ENCODE results near the gene MINDY4. TPM values are rescaled to one million over a fixed set of nuclear protein-coding genes. Genes with fewer than 3 reads are reported as not detected.

Gene MINDY4
- total and polyA plus RNA-seq, 2 of the 8 experiments (the other 6 are each of a cell fraction or from before 2014, with no cell fraction given): 1.3 to 3.6 TPM

DNA sequence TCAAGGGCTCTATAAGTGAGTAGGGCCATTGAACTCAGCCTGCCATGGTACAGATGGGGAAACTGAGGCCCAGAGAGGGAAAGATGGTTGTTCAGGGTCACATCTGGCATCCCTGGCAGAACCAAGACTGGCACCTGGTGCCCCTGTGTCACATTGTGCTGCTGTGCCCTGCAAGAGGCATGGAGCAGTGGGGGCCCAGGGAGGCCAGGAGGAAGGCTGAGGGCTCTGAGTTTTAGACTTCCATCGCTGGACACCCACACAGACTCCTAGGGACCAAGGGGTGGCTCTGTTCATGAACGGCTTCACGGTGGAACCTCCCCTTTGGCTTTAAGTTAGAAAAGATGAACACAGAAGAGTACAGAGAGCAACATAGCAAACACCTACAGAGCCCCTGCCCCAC lies 73.7 kb downstream of the MINDY4 start:
- H3K4me3 ChIP-seq (ENCODE audit: extremely low read depth in 1 of 4, insufficient read depth in 2 of 4, low read depth in 3 of 4, low read length in 4 of 4): no peak overlapping the region
- no peaks in the 10 kb centered on the region for H3K9me3 ChIP-seq (ENCODE audit: insufficient read depth in 2 of 2, low read depth in 1 of 2, low read length in 1 of 2)
- no peaks in the 10 kb centered on the region for H3K79me2 ChIP-seq (ENCODE audit: control insufficient read depth in 1 of 2, insufficient read depth in 2 of 2, low read length in 2 of 2)
- H3K23ac ChIP-seq (ENCODE audit: insufficient read length): no peak overlapping the region
- H3K23me2 ChIP-seq (ENCODE audit: low read depth, low read length): no peaks in the 10 kb centered on the region
- FAIRE-seq (no peak), DNase-seq (ENCODE audit: low read depth in 1 of 2, low spot score in 2 of 2) (no peak)
- H4K20me1 ChIP-seq (replicated peaks in 1 of 2; ENCODE audit: control insufficient read depth in 1 of 2, insufficient read depth in 2 of 2, low read length in 2 of 2): no peaks in the 10 kb centered on the region
- H2BK20ac ChIP-seq (ENCODE audit: low read length): no peak overlapping the region
- no peaks in the 10 kb centered on the region for H3K79me1 ChIP-seq (ENCODE audit: low read depth, low read length)
- H2BK5ac ChIP-seq (ENCODE audit: low read depth, low read length): no peak overlapping the region
- H3K36me3 ChIP-seq (ENCODE audit: control insufficient read depth in 2 of 4, insufficient read depth in 4 of 4, low read length in 3 of 4): no peaks in the 10 kb centered on the region
- no peaks in the 10 kb centered on the region for H3K27me3 ChIP-seq (replicated peaks in 1 of 4; ENCODE audit: control insufficient read depth in 3 of 4, extremely low read depth in 1 of 4, insufficient read depth in 3 of 4, low read length in 3 of 4)
- H3K4me2 ChIP-seq (ENCODE audit: insufficient read depth in 1 of 2, low read depth in 2 of 2, low read length in 2 of 2): no peak overlapping the region
- H3K4ac ChIP-seq (replicated peaks; ENCODE audit: insufficient read length, low read depth, low read length): no peak overlapping the region
- H3K4me1 ChIP-seq (replicated peaks in 1 of 4; ENCODE audit: control insufficient read depth in 3 of 4, insufficient read depth in 4 of 4, low read length in 3 of 4): 0 out of 7 replicates have a peak, but pooled peaks cover 0 to 1% (median 0%) of the 10 kb centered on the region in 4 experiments
- H2BK15ac ChIP-seq (ENCODE audit: low read length): no peak overlapping the region
- H4K8ac ChIP-seq (ENCODE audit: extremely low read depth, insufficient read depth, low read length): no peak overlapping the region
- 89% methylated on average over 3 of the region's 3 CpGs; no CpG with 5 or more reads in 1 of the 2 experiments for WGBS, 2 experiments (ENCODE audit: extremely low coverage in 1 of 2, insufficient coverage in 1 of 2, insufficient read length in 1 of 2, insufficient replicate concordance in 2 of 2, low coverage in 1 of 2, low lambda C conversion rate in 2 of 2, missing lambda C conversion rate in 1 of 2)
- H3K27ac ChIP-seq (ENCODE audit: low read depth, low read length): no peak overlapping the region
- H2BK12ac ChIP-seq (ENCODE audit: low read depth, low read length): no peak overlapping the region
- no peak overlapping the region for H3K56ac ChIP-seq (replicated peaks; ENCODE audit: insufficient read length, low read depth, low read length)
- H4K91ac ChIP-seq (replicated peaks; ENCODE audit: insufficient read length, low read length): no peak overlapping the region
- no peak overlapping the region for H3K9ac ChIP-seq (replicated peaks in 1 of 4; ENCODE audit: extremely low read depth in 1 of 4, low read depth in 3 of 4, low read length in 3 of 4)
- H2AK5ac ChIP-seq (ENCODE audit: low read depth, low read length): no peak overlapping the region
- no peak overlapping the region for H2BK120ac ChIP-seq (replicated peaks; ENCODE audit: low read depth, low read length)
- ChIA-PET CTCF (ENCODE audit: partially characterized antibody) (interaction anchor here (0.7 to 1.5 kb wide), 2 partner anchors 44 to 87 kb away, joined by 3 read pairs; no protein-coding TSS in a partner anchor), POLR2A (ENCODE audit: partially characterized antibody) (interaction anchor here (1.1 kb wide), 1 partner anchor 36 kb away, joined by 3 read pairs; no protein-coding TSS in a partner anchor)
- H3K18ac ChIP-seq (ENCODE audit: extremely low read depth, low read length): no peak overlapping the region
- H4K5ac ChIP-seq (ENCODE audit: insufficient read length, low read depth, low read length): no peak overlapping the region
- H2AFZ ChIP-seq (ENCODE audit: low read length): no peak overlapping the region
- no peak overlapping the region for H3K14ac ChIP-seq (ENCODE audit: insufficient read length)
- TF ChIP-seq CTBP2 (IDR thresholded peaks at IDR 0.05; ENCODE audit: borderline replicate concordance, insufficient read depth, insufficient read length, low read length) (no peak), HDAC2 (IDR thresholded peaks at IDR 0.05; ENCODE audit: borderline replicate concordance in 1 of 2, low read depth in 2 of 2, low read length in 2 of 2) (no peak), HDAC6 (IDR thresholded peaks at IDR 0.05; ENCODE audit: low read depth, low read length) (no peak), KDM1A (IDR thresholded peaks at IDR 0.05; ENCODE audit: borderline replicate concordance, low read length) (no peak), FOSL1 (IDR thresholded peaks at IDR 0.05; ENCODE audit: insufficient read depth, low read depth, low read length) (no peak), CREB1 (IDR thresholded peaks at IDR 0.05) (no peak), KDM4A (IDR thresholded peaks at IDR 0.05; ENCODE audit: low read depth, low read length, severe bottlenecking) (no peak)

All from H1 (cell line).